ENCODE data around the gene FDX2.
A peak's percentile ranks its signal among the peaks of the same experiment; 100 is the strongest.
"Not testable (repeated sequence)": the region's sequence is repeated elsewhere in the genome, so short reads cannot be mapped to it uniquely, and the experiment has no call there.

FDX2 gene

DNA sequence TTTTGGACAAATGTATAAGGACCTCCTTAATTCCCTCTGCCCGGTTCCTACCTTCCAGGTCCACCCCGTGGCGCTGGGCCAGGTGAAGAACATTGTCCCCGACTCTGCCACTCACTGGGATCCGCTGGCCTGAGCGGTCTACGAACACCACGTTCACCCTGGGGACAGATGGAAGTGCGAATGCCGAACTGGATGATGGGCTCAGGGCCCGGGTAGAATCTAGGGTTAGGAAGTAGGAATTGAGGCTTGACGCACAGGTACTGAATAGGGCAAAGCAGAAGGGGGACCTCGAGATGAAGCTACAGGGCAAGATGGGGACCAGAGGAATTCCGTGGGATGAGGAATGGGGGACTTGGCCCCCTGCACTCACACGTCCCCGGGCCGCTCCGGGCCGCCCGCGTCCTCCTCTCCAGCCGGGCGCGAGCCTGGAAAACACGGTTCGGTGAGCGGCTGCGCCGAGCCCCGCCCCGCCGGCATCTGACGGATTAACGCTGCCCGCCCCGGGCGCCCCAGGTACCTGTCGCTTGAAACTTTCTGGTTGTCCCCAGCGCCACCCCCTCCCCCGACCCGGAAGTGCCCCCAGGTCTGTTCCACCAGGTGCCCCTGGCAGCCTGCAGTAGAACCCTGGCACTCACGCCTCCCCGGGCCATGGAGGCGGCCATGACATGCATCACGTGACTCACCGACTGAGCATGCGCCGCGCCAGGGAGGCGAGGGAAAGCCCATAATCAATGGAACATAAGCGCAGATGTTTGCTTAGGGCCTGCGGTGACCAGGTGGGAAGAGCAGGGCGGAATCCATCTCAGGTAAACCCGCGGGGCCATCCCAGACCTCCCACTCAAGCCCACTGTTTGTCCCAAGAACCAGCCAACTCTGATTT is at the start of gene FDX2:
Gene FDX2, minus strand, starts transcription at position 681 of the 880 bp plus-strand sequence. Its CDS starts 19 bp downstream, at position 662.
- DNase-seq, result peak; percentile 41 to 88

DNA sequence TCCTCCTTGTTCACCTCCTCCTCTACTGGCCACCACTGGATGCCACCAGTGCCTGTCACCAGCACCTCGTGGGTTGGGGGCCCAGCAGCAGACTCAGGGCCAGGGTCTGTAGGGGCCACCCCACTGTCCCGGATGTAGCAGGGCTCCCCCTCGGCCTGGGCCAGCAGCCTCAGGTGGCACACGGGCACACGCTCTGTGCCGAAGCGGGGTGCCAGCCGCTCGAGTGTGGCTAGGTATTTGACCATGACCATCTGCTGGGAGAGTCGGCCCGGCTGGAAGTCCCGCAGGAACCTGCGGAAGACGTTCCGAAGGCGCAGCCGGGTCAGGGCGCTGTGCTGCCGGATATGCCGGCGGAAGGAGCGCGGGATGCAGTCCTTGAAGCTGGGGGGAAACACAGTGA is 49.7 kb upstream of the FDX2 start:
- DNase-seq, result no peak

DNA sequence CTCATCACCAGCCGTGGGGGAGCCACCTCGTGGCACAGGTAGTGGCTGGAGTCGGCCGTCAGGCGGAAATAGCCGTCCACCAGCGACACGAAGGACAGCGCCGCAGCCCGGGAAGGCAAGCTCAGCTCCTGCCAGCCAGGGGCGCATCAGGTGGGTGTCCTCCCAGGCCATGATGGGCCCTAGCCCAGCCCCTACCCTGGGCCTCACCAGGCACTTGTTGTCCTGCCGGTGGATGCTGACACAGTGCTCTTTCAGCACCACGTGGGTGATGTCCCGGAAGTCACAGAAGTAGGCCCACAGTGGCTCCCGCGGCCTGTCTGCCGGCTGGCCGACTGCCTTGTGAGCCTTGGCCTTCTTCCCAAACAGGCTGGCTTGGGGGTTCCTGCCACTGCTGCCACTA is 48.8 kb upstream of the FDX2 start:
- DNase-seq, result peak in 1 of 2 donors; percentile 24

DNA sequence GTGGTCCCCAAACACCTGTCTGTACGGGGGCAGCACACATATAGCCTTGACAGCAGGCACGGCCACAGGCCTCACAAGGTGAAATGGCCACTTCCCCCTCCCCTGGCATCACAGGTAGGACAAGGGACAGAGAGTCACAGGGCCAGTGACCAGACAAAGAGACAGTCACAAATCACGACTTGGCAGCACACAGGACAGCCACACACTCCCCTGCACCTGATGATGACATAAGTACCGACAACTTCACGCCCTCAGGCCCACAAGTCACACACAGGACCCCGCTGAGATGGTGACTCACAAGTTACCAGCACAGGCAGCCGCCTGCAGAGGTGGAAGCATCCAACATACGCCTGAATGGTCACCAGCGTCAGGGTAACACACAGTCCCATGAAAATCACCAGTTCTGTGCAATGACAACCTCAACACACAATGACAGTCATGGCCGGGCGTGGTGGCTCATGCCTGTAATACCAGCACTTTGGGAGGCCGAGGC is 48.0 kb upstream of the FDX2 start:
- DNase-seq, result no peak

DNA sequence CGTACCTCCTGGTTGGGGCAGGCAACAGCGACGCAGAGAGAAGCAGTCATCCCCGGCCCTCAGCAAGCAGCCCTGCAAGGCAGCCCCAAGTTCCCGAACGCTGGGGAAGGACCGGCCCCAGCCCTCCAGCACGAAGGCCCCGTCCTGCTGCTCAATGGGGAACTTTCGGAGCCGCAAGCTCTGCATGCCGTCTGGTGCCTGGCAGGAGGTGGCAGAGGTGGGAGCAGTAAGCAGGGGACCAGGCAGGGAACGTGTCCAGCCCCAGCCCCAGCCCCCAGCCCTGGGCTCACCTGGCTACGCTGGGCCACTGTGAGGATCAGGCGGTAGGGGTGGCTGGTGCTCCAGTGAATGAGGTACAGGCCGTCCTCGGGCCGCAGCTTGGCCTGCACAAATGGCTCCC is 46.4 kb upstream of the FDX2 start:
- DNase-seq, result no peak

DNA sequence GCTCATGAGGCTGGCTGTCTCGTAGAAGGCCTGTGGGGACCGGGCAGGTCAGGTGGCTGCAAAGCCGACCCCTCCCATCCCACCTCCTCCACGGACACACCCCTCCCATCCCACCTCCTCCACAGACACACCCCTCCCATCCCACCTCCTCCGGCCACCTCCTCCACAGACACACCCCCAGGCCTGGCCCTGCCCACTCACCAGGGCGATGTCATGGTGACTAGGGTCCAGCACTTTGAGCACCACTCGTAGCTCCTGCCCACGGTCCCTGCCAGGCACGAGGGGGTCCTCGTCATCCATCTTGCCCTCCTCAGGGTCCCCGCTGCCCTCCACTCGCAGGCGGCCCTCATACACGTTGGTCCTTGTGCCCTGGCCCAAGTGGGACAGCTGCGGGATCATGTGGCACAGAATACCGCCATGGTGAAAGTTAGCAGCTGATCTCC is 45.8 kb upstream of the FDX2 start:
- no peak for DNase-seq

DNA sequence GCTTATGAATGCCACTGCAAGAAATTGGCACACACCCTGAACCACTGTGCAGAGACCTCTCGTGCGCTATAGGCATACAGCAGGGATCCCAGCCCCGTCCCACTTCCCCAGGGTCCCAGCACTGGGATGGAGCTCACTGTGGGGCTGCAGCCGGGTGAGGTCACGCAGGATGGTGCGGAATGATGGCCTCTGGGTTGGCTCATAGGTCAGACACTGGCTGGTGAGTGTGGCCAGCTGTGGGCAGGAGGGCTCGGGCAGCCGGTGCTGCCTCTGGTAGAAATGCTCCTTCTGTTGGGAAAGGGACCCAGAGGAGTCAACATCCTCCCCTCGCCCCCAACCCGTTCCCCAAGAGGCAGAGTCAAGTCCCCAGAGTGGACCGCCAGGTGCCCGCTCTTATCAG is 40.6 kb upstream of the FDX2 start:
- DNase-seq, result no peak

DNA sequence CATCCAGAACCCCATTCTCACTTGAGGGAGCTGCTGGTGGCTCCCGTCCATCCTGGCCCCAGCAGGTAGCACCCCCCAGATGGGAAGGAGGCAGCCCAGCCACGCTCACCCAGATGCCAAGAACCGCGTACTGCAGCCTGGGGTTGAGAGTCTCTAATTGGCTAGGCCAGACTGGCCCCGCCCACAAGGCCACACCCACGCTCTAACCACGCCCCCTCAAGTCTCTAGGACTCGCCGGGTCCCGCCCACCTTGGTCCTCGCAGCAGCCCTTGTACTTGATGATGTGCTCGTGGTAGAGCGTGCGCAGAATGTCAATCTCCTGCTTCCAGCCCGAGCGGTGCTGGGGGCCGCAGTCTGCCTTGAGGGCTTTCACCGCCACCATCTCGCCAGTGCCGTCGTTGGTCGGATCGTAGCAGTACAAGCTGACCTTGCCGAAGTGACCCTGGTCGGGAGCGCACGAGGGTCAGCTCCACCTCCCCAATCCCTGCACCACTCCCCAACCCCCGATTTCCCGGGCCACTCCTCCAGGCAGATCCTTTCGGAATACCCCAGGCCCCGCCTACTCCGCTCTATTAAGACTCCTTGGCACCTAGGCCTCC is 38.1 kb upstream of the FDX2 start:
- no peak for DNase-seq

DNA sequence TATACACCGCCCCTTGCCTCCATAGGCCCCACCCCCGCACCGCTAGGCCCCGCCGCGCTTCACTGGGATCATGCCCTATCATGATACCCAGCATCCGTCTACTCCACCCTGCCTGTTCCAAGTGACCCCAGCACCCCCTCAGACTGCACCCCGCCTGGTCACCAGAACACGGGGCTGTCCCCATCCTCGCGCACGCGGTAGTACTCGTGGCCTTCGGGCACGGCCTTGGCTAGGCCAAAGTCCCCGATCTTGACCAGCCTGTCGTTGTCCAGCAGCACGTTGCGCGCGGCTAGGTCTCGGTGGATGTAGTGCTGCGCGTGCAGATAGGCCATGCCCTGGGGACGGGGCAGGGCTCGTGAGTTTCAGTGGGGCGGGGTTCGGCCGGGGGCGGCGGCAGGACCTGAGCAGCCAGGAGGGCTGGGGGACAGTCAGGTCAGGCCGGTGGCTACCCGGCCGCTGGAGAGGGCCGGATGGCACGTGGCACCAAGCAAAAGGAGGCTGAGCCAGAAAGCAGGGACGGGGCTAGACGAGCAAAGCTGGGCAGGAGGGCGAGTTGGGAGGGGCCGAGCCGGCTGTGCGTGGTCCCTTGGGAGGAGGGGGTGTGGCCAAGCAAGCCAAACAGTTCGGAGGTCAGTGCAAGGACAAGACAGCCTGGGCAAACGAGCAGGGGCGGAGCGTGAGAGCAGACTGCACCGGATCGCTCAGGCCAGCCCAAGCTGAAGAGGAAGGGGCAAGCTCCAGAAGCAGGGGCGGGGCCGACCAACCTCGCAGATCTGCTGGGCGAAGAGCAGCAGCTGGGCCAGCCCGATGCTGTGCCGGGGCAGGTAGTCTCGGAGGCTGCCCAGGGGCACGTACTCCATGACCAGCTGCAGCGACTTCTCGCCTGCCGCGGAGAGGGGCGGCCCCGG is 37.2 kb upstream of the FDX2 start:
- DNase-seq, result no peak

DNA sequence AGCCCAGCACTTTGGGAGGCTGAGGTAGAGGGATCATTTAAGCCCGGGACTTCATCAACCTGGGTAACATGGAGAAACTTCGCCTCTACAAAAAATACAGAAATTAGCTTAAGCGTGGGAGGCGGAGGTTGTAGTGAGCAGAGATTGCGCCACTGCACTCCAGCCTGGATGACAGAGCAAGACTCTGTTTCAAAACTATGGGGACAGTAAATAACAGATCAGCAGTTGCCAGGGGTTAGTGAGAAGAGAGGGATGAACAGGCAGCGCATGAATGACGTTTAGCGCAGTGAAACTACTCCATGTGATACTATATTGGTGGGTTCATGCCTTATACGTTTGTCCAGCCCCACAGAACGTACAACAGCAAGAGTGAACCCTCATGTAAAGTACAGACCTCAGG is 30.7 kb upstream of the FDX2 start:
- DNase-seq, result peak in 1 of 2 donors; percentile 16

DNA sequence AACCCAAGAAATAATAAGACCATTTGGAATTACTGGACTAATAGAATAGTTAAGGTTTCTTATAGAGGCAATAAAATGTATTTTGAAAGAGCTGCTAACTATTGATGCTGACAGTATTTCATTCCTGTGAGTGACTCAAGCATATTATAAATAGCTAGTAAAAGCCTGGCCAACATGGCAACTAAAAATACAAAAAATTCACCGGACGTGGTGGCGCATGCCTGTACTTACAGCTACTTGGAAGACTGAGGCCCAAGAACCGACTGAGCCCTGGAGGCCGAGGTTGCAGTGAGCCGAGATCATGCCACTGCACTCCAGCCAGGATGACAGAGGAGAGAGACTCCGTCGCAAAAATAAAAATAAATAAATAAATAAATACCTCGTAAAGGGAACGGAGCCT is 29.0 kb upstream of the FDX2 start:
- no peak for DNase-seq

DNA sequence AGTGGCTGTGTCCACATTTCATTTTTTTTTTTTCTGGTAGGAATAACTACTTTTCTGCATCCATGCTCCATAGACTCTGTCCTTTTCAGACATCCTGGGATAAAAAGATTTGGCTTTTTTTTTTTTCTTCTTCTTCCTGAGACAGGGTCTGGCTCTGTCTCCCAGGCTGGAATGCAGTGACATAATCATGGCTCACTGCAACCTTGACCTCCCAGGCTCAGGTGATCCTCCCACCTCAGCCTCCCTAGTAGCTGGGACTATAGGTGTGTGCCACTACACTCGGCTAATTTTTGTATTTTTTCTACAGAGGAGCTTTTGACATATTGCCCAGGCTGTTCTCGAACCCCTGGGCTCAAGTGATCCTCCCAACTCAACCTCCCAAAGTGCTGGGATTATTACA is 27.7 kb upstream of the FDX2 start:
- no peak for DNase-seq

DNA sequence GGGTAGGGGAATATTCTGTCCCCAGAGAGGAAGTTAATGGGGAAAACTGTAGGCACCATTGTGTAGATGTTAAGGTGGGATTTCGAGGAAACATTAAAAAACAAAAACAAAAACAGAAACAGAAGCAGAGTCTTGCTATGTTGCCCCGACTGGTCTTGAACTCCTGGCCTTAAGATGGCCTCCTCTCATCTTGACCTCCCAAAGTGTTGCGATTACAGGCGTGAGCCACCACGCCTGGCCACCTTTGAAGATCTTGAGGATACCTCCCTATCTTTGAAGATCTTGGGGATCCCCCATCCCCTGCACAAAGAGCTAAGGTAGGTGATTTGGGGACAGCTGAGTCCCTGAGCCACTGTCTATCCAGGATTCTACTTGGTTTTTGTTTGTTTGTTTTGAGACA is 24.2 kb upstream of the FDX2 start:
- no peak for DNase-seq

DNA sequence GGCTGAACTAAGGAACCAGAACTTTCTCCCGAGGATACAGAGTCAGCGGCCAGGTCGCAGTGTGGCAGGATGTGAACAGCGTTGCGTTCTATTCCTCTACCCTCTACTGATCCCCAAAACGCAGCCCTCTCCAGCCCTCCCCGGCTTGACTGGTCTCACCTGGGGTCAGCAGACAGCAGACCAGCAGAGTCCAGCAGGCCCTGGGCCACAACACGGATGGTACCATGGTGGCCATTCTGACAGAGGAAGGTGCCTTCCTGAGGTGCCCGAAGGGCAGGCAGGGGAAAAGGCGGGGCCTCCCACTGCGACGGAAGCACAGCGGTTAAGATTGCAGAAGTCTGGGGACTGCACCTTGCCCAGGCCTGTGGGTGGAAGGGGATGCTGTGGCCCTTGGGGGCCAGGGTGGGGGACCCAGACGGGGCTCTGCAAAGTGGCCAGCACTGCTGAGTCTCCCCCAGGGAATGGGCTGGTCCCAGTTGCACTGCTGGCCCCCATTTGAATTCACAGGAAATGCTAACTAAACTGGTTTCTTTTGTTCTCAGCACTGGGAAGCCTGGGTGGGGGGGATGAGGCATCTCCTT is 23.7 kb upstream of the FDX2 start, which contains the start of gene ICAM3:
Gene ICAM3, minus strand, starts transcription at position 245 of the 581 bp plus-strand sequence. Its CDS starts 10 bp downstream, at position 235.
- DNase-seq, result no peak

DNA sequence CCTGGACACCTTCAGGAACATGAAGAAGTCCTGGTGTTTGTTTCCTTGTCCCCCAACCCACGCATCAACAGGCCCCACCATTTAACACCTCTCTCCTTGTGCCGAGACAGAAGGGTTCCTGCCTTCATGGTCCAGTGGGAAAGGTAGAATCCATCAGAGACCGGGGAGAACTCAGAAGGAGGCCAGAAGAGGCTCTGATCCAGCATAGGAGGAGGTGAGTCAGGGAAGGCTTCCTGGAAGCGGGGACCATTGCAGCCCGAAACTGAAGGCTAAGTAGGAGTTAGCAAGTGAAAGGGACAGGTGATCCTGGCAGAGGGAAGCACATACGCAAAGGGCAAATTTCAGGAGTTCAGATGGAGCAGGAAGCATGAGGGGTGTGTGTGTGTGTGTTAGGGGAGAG is 23.1 kb upstream of the FDX2 start:
- DNase-seq, result no peak

DNA sequence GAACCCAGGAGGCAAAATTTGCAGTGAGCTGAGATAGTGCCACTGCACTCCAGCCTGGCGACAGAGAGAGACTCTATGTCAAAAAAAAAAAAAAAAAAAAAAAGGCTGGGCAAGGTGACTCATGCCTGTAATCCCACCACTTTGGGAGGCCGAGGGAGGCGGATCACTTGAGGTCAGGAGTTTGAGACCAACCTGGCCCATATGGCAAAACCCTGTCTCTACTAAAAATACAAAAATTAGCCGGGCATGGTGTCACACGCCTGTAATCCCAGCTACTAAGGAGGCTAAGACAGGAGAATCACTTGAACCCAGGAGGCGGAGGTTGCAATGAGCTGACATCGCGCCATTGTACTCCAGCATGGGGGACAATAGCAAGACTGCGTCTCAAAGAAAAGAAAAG is 20.9 kb upstream of the FDX2 start:
- not testable (repeated sequence) for DNase-seq

DNA sequence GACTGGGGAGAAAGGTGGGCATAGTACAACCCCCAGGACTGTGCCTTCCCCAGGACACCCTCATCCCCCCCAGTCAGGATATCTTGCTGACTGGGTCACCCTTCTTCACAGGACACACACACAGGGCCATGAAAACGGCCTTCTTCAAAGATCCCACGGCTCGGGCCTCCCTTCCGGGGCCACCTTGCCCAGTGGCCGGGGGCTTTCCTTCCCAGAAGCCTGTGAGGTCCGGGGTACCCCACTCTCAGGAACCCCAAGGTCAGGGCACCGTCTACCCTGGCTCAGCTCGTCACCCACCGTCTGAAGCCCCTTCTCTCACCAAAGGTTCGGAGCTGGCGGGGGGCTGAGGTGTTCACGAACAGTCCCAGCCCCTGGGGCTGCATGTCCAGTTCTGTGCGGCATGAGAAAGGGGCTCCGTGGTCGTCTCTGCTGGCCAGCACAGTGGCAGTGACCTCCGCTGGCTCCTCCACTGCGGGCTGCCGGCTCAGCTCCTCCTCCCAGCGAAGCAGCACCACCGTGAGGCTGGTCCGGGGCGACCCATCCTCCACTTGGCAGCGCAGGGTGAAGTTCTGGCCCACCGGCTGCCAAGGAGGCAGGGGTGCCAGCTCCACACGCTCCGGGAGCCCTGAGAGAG is 19.7 kb upstream of the FDX2 start:
- no peak for DNase-seq

DNA sequence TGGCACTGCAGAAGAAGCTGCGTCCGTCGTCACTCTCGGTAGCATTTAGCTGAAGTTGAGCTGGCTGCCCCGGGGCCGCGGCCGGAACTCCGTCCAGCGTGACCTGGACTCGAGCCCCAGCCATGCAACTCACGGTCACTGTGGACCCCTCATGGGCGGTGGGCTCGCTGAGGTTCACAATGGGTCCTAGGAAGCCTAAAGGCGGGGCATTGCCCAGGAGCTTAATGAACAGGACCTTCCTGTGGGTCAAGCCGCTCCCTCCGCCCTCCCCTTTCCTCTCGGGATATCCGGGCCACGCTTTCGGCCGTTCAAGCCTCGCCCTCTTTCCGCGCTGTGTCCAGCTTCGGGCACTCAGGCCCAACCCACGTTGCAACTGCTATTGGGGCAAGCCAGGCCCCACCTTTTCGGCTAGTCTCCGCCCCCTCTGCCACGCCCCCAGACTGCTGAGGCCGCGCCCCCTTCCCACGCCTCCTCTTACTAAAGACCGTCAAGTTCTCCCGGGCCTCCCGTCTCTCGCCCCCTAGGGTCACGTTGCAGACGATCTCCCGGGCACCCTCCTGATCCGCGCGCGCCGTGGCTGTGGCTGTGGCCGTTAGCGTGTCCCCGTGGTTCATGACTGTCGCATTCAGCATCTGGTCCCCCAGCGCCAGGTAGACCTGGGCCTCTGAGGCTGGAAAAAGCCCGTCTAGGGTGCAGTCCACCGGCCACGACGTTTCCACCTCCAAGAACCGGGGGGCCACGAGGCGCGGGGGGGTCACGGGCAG is 19.0 kb upstream of the FDX2 start:
- peak; percentile 34 to 43 for DNase-seq

DNA sequence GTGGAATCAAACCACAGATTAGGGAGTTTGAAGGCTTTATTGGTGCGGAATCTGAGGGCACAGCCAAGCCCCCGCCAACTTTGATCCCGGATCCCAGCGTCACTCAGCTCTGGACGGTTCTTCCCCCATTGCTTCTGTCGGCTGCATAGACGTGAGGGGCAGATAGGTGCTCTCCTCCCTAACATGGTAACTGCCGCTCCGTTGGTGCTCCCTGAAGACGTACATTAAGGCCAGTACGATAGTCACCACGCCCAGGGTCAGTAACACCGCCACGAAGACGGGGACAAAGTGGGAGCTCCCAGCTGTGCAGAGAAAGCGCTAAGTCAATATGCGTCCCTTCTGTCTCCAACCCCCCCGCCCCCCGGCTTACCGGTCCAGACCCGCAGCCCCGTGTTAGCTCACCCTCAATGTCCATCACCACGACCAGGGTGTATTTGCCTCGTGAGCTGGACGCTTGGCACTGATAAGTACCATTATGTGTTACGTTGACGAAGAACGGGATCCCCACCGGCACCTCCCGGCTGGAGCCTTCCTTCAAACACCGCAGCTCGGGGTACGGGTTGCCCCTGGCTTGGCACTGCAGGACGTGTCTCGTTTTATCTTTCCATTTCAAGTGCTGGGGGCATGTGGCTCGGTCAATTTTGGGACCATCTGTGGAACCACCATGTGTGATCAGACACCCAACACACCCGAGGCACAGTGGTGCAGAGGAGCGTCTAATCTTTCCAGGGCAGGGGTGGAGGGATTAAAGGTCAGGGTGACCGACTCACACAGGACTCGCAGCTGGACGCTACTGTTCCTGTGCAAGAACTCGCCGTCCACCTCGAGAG is 18.2 kb upstream of the FDX2 start:
- DNase-seq, result no peak
